SW 1271 (cell line): ENCODE data around the gene S100A10.

Experiments
- DNase-seq, 2 experiments: peaks; one replicate each; lab custom pipeline; 2025; lab: John Stamatoyannopoulos, UW

The S100A10 gene

DNA sequence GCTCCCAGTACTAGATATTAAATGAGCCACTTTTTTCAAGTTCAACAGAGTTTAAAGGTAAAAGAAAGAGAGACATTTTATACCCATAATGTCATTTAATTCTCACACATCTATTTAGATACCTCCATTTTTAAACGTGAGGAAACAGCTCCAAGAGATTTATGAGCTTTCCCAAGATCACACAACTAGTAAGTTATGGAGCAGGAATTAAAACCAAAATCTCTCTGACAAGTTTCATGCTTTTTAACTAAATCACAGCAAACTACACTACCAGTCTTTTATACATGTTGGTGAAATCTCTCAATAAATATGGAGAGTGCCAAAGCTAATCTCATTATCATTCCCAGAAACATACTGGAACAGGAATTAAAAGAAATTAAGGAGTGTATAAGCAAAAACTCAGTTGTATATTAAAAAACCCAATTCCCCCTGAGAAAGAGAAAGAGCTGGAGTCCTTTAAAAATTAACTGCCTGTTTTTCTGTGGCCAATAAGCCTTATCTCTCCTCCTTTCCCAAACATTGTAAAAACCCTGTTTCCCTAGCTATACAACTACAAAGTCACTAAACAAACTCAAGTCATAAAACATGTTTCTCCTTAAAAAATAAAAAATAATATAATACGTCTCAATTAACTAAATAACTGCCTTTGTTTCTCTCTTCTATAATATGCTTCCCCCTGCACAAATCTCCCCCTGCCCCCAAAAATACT is 57.6 kb downstream of the S100A10 start:
- DNase-seq = no peak

DNA sequence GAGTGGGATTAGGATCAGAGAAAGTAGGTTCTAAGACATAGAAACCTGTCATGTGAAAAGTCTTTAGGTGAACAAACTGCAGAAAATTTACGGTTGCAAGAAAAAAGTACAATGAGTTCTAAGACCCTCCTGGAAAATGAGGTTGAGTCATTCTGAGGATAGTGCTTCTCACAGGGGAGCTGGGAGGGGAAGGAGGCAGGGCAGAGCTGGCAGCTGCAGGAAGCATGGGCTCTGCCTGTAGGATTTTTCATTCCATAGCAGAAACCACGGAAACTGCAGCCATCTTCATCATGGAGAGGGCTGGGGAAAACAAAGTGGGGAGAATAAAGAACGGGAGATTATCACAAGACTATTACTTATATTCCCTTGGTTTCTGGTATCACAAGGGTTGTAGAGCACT is 58.5 kb downstream of the S100A10 start:
- no peak for DNase-seq

DNA sequence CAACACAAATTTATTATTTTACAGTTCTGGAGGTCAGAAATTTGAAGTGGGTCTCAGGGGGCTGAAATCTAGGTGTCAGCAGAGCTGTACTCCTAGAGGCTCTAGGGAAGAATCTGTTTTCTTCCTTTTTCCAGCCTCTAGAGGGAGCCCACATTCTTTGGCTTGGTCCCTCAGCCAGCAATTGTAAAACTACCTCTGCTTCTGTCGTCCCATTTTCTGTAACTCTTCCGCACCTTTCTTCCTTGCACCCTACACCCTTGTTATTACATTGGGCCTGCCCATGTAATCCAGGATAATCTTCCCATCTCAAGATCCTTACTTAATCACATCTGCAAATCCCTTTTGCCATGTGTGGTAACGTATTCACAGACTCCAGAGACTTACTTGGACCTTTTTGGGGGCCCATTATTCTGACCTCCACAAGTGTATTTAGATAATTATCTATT is 59.6 kb downstream of the S100A10 start:
- peak; percentile 11 to 56 for DNase-seq
